ENCODE results near the gene UBAC2.

- TF ChIP-seq POLR2AphosphoS5 (IDR thresholded peaks at IDR 0.05; ENCODE audit: low read depth, low read length): no peak
- no peak for TF ChIP-seq TAF1 (IDR thresholded peaks at IDR 0.05; ENCODE audit: borderline replicate concordance, low read depth, low read length)
Observed at GRCh38 chr13:99335603-99336002, 134.9 kb downstream of the UBAC2 start.
